Dermis blood vessel endothelial cell (primary cell): Measurements from ENCODE around the gene POMT2. TPM values are rescaled to one million over a fixed set of nuclear protein-coding genes. Genes with fewer than 3 reads are reported as not detected.
"Not testable (repeated sequence)": the region's sequence is repeated elsewhere in the genome, so short reads cannot be mapped to it uniquely, and the experiment has no call there.

Experiments used
- DNase-seq: peaks from one replicate; pipeline ENCODE4 v3.0.0; 2010
- total RNA-seq: library from RNA; depleted of rRNA; stranded (reverse); fragments of >200 nt; gene quantifications from 2 replicates; pipeline ENCODE4 v1.2.3, GENCODE V29; 2014

The POMT2 gene
- 8.5 and 14.7 TPM in 2 replicates for total RNA-seq

GRCh38 chr14:77320238-77320935 lies at the start of gene POMT2:
Gene POMT2, minus strand, starts transcription at chr14:77320883. Its CDS starts 202 bp downstream, at chr14:77320681.
- peak; percentile 93 for DNase-seq

DNA sequence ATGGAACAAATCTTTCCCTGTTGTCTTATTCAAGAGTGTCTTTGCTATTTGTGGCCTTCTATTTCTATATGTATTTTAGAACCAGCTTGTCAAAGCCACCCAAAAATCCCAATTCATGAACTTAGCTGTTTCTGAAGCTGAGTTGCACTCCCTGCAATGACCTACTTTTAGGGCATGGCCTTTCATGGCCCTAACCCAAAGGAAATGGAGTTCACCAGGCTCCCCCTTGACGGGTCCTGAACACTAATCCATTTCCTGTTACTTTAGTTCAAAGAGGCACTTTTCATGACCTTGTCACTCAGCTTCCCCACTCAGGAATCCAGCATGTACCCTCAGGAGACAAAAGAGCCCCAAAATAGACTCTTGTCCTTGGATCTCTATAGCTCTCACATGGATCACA lies 48.6 kb upstream of the POMT2 start:
- DNase-seq, result no peak

DNA sequence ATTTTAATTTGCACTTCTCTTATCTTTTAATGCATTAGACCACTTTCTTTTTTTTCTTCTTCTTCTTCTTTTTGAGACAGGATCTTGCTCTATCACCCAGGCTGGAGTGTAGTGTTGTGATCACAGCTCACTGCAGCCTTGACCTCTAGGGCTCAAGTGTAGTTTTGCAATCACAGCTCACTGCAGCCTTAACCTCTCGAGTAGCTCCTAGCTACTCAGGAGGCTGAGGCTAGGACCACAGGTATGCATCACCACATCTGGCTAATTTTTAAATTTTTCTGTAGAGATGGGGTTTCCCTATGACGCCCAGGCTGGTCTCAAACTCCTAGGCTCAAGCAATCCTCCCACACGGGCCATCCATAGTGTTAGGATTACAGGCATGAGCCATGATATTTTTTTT lies 43.5 kb upstream of the POMT2 start:
- DNase-seq, result no peak

DNA sequence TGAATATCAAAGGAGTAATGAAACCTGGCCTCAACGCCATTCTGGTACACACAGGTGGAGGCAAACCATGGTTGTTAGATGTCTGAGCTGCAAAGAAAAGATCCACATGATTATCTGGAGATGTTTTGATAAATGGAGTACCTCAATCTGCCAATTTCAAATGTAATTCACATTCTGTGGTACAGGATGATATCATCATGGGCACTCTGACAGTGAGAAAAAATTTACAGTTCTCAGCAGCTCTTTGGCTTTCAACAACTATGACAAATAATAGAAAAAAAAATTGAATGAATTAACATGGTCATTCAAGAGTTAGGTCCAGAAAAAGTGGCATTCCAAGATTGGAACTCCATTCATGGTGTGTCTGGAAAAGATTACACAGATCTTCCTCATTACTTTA lies 38.9 kb upstream of the POMT2 start:
- no peak for DNase-seq

DNA sequence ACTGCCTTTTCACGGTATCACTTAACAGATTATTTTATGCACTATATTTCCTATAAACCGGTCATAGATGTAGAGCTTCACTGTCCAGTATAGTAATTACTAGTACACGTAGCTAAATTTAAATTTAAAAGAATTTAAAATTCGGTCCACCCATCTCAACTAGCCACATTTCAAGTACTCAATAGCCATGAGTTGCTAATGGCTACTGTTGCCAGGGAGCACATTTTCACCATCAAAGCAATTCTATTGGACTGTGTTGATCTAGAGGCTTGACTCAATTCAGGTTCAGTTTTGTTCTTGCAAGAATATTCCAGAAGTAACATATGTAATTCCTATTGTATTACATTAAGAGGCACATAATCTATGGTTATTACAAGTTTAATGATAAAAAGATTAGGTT lies 36.2 kb upstream of the POMT2 start:
- no peak for DNase-seq

GRCh38 chr14:77355811-77356210 lies 35.1 kb upstream of the POMT2 start:
- no peak for DNase-seq

DNA sequence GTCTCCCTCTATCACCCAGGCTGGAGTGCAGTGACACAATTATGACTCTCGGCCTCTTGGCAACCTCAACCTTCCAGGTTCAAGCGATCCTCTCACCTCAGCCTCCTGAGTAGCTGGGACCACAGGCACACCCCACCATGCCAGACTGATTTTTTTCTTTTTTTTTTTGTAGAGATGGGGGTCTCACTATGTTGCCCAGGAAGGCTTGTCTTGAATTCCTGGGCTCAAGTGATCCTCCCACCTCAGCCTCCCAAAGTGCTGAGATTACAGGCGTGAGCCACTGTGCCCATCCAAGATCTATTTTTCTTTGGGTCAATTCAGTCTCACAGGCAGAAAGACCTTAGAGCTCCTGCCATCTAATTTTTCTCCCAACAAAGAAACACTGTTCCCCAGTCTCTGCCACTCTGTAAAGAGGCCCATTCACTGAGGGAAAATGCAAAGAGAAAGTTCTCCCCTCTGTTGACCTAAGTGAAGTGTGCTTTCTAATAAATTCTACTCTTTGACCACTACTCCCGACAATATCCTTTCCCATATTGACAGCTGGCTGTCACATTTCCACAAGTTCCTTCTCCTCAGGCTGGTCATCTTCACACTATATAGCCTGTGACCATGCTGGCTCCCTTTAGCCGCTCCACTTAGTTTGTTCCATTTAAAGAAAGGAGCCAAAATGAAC lies 32.9 kb upstream of the POMT2 start:
- DNase-seq, result no peak

GRCh38 chr14:77347751-77348150 lies 27.1 kb upstream of the POMT2 start:
- no peak for DNase-seq

DNA sequence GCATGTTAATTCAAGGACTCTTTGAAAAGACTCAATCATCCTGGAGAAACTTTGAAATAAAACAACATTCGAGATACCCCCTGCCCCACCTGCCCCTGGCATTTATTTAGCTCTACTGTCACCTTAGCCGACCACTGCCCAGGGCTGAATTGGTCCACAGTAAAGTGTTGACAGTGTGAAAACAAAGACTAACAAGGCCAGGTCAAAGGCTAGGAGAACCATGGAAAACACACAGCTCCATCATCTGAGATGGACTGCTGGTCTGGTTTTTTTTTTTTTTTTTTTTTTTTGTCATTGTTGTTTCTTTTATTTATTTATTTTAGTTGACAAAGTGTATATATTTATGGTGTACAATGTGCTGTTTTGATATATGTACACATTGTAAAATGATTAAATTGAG lies 25.8 kb upstream of the POMT2 start:
- DNase-seq, result no peak

DNA sequence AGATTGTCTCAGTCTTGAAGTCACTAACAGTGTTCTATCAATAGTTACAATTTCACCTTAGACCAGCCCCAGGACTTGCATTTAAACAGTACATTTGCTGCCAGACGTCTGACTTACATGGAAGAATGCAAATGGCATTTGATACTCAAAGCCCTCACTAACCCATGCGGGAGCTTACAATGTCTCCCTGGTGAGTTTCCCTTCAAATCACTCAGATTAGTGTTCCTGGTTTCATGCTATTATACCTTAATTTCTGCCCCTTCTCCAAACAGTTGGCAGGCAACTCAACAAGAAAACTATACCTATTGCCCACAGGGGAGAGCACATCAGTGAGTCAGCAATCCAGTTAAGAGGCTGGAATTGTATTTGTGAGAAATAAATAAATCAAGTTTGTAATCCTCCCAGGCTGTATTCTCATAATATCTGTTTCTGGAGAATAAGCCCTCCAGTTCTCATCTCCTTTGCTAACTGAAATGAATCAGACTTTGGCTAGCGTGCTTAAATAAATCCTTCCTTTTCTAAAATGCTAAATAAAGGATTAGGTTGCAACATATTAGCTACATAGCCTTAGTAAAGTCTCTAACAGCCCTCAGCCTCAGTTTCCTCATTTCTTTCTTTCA lies 23.8 kb upstream of the POMT2 start:
- no peak for DNase-seq

- no peak for DNase-seq
Measured at GRCh38 chr14:77343662-77344061, 23.0 kb upstream of the POMT2 start.

DNA sequence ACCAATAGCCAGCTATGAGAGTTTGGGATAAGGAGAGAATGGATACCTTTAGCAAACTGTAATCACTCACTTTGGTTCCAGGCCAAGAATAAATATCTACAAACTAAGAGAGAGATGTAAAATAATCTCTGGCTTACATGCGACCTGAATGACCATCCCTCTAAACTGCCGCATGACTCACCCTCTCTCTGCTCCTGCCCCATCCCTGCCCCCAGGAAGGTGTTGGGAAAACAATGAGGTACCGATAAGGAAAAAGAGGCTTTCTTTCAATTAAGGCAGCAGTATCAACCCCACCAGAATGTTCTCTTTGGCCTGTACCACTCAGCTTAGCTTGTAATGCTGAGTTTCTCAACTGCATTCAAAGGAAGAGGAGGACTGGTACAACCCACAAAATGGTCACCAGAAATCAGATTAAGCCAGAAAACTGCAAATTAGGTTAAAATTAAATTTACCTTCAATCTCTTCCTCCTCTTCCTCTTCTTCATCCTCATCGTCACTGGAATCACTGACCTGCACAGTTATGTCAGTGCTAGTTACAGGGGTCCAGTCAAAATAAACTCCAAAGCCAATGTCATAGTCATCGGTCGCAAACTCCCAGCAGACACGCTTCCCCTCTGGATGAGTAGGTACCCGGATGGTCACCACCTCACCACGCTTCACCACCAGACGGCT lies 22.2 kb upstream of the POMT2 start:
- DNase-seq, result peak; percentile 10

DNA sequence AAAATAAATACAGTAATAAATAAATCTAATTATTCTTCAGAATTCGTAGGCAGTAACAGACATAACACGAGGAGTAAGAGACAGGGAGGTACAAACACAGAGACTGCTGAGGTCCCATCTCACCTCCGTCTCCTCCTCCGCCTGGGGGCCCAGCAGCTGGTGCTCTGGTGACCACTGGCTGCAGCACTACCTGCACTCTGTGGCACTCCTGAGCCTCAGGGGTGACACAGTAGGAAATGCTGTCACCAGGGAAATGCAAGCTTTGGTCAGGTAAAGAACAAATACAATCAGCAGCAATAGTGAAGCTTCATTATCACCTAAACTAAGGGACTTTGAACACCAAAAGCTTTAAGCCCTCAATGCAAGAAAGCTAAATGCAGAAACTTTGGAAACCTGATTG lies 19.7 kb upstream of the POMT2 start:
- DNase-seq, result no peak

DNA sequence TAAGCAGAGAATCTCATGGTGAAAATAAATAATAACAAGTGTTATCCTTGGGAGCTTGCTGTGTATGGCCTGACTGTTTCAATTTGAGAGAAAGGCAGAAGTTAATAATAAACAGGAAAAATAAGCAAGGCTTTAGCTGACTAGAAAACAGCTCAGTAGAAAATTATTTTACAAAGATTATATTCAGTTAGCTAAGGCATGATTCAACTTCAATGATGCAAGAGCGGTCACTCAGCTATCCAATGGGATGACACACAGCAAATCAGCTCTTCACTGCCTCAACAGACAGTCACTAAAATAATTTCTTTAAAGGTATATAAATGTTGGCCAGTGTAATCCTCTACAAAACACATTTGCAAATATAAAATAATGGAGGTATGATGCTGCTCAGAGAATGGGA lies 18.7 kb upstream of the POMT2 start:
- DNase-seq, result no peak

GRCh38 chr14:77338302-77338701 lies 17.6 kb upstream of the POMT2 start:
- DNase-seq, result no peak

DNA sequence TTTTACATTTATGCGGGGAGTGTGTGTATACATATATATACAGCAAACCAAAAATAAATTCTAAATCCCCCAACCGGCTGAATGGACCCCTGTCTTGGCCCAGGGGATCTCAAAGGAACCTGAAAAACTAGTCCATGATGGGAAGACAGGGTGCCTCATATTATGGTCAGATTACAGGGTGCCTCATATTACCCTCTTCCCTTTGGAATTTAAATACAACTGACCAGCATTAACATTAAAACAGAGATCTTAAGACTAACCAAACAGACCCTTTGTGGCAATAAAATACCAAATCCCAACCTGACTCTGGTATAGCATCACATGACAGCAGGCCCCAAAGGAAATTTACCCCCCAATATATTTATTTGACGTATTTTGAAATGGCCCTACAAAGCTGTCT lies 17.2 kb upstream of the POMT2 start:
- DNase-seq, result no peak

DNA sequence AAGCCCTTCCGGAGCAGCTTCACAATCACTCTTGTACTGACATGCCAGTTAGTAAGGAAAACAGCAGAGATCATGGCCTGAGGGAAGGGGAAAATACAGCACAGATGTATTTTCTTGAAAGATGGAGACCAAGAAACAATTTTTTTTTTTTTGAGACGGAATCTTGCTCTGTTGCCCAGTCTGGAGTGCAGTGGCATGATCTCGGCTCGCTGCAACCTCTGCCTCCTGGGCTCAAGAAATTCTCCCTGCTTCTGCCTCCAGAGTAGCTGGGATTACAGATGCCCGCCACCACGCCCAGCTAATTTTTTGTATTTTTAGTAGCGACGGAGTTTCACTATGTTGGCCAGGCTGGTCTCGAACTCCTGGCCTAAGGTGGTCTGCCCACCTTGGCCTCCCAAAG lies 16.6 kb upstream of the POMT2 start:
- DNase-seq, result not testable (repeated sequence)

DNA sequence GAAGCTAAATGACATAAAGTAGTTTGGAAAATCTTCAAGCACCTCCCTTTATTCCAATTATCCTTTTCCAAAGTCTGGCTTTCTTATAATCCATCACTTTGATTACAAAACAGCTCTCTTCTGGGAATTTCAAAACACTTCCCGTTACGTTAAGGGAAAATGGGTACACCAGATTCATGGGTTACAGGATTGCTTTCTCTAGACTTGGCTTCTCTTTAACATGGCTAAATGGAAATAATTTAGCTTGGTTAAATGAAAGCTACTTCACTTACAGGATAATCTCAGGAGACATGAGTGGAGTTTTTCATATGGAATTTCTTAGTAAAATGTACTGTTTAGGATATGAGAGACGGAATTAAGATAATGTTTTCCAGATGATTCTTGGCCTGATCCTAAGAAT lies 14.9 kb upstream of the POMT2 start:
- no peak for DNase-seq

GRCh38 chr14:77329872-77330271 lies 9.2 kb upstream of the POMT2 start:
- no peak for DNase-seq

GRCh38 chr14:77327111-77327510 lies 6.4 kb upstream of the POMT2 start:
- no peak for DNase-seq

GRCh38 chr14:77325746-77326094 lies 5.0 kb upstream of the POMT2 start:
- DNase-seq, result no peak

GRCh38 chr14:77324816-77325745 lies 4.4 kb upstream of the POMT2 start:
- DNase-seq, result no peak

DNA sequence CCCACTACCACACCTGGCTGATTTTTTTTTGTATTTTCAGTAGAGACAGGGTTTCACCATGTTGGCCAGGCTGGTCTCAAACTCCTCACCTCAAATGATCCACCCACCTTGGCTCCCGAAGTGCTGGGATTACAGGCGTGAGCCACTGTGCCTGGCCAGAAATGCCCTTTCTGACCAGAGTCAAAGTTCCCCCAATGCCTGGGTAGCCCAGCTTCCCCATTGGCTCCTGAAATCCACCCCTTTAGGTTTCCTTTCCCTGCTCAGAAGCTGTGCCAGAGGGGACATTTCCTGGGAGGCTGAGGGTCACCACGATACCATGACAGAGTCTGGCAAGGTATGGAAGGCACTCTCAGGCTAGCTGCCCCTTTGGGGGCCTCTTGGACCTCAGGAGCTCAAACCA lies 3.6 kb upstream of the POMT2 start:
- DNase-seq, result no peak
